ENCODE data around the gene TMPRSS9. TPM values are rescaled to one million over a fixed set of nuclear protein-coding genes. Genes with fewer than 3 reads are reported as not detected.
"Not testable (repeated sequence)": the region's sequence is repeated elsewhere in the genome, so short reads cannot be mapped to it uniquely, and the experiment has no call there.

Gene TMPRSS9
- total RNA-seq, 1 donor from 2014 or later, result not detected

GRCh38 chr19:2392366-2392765 is 32.3 kb downstream of the TMPRSS9 start:
- no peak for DNase-seq (ENCODE audit: low read depth in 2 of 2)

- not testable (repeated sequence) for DNase-seq (ENCODE audit: low read depth in 2 of 2)
Measured at GRCh38 chr19:2392899-2393298, 32.8 kb downstream of the TMPRSS9 start.

- DNase-seq (ENCODE audit: low read depth in 2 of 2), result no peak
Measured at GRCh38 chr19:2394054-2394441, 34.0 kb downstream of the TMPRSS9 start.

- DNase-seq (ENCODE audit: low read depth in 2 of 2), result no peak
Measured at GRCh38 chr19:2394442-2395292, 34.6 kb downstream of the TMPRSS9 start.

GRCh38 chr19:2395293-2395829 is 35.3 kb downstream of the TMPRSS9 start:
- not testable (repeated sequence) for DNase-seq (ENCODE audit: low read depth in 2 of 2)

- DNase-seq (ENCODE audit: low read depth in 2 of 2), result not testable (repeated sequence)
Measured at GRCh38 chr19:2397173-2397572, 37.1 kb downstream of the TMPRSS9 start.

- no peak for DNase-seq (ENCODE audit: low read depth in 2 of 2)
Measured at GRCh38 chr19:2398735-2399305, 38.8 kb downstream of the TMPRSS9 start.

- no peak for DNase-seq (ENCODE audit: low read depth in 2 of 2)
Measured at GRCh38 chr19:2399582-2399981, 39.5 kb downstream of the TMPRSS9 start.

- DNase-seq (ENCODE audit: low read depth in 2 of 2), result no peak
Measured at GRCh38 chr19:2408247-2408646, 48.2 kb downstream of the TMPRSS9 start.

GRCh38 chr19:2409352-2409912 is 49.4 kb downstream of the TMPRSS9 start:
- no peak for DNase-seq (ENCODE audit: low read depth in 2 of 2)

- DNase-seq (ENCODE audit: low read depth in 2 of 2), result no peak
Measured at GRCh38 chr19:2410023-2410422, 50.0 kb downstream of the TMPRSS9 start.

GRCh38 chr19:2411709-2412108 is 51.6 kb downstream of the TMPRSS9 start:
- no peak for DNase-seq (ENCODE audit: low read depth in 2 of 2)

GRCh38 chr19:2412449-2412848 is 52.4 kb downstream of the TMPRSS9 start:
- DNase-seq (ENCODE audit: low read depth in 2 of 2), result no peak

- no peak for DNase-seq (ENCODE audit: low read depth in 2 of 2)
Measured at GRCh38 chr19:2413159-2413558, 53.1 kb downstream of the TMPRSS9 start.

GRCh38 chr19:2413629-2414028 is 53.6 kb downstream of the TMPRSS9 start:
- no peak for DNase-seq (ENCODE audit: low read depth in 2 of 2)

GRCh38 chr19:2415281-2415972 is 55.4 kb downstream of the TMPRSS9 start:
- no peak for DNase-seq (ENCODE audit: low read depth in 2 of 2)

- no peak for DNase-seq (ENCODE audit: low read depth in 2 of 2)
Measured at GRCh38 chr19:2415973-2416319, 55.9 kb downstream of the TMPRSS9 start.

- DNase-seq (ENCODE audit: low read depth in 2 of 2), result no peak
Measured at GRCh38 chr19:2416321-2417097, 56.4 kb downstream of the TMPRSS9 start.

GRCh38 chr19:2417436-2417835 is 57.4 kb downstream of the TMPRSS9 start:
- not testable (repeated sequence) for DNase-seq (ENCODE audit: low read depth in 2 of 2)

- no peak for DNase-seq (ENCODE audit: low read depth in 2 of 2)
Measured at GRCh38 chr19:2417881-2418406, 57.9 kb downstream of the TMPRSS9 start.

GRCh38 chr19:2419754-2420153 is 59.7 kb downstream of the TMPRSS9 start:
- DNase-seq (ENCODE audit: low read depth in 2 of 2), result no peak
